Measurements from ENCODE around the gene CDH4. TPM values are rescaled to one million over a fixed set of nuclear protein-coding genes. Genes with fewer than 3 reads are reported as not detected.

CDH4 gene
- total and polyA plus RNA-seq, 9 donors = 0.12 to 4.4 (median 0.36) TPM

- 18 to 50% (median 26%) methylated on average over 8 to 9 of the region's 9 CpGs for WGBS, 3 donors
- intact Hi-C loops (cut with DNase I) = no loop called here
- Histone ChIP-seq H3K36me3 (no peaks in the 10 kb centered on the region), H3K4me3 (no peak overlapping the region), H3K4me1 (ENCODE audit: insufficient read depth) (no peaks in the 10 kb centered on the region), H3K9me3 (no peaks in the 10 kb centered on the region), H3K27ac (no peak overlapping the region), H3K27me3 (no peaks in the 10 kb centered on the region)
- TF ChIP-seq POLR2A (IDR thresholded peaks at IDR 0.05) = no peak
- TF ChIP-seq, protein P1, sequence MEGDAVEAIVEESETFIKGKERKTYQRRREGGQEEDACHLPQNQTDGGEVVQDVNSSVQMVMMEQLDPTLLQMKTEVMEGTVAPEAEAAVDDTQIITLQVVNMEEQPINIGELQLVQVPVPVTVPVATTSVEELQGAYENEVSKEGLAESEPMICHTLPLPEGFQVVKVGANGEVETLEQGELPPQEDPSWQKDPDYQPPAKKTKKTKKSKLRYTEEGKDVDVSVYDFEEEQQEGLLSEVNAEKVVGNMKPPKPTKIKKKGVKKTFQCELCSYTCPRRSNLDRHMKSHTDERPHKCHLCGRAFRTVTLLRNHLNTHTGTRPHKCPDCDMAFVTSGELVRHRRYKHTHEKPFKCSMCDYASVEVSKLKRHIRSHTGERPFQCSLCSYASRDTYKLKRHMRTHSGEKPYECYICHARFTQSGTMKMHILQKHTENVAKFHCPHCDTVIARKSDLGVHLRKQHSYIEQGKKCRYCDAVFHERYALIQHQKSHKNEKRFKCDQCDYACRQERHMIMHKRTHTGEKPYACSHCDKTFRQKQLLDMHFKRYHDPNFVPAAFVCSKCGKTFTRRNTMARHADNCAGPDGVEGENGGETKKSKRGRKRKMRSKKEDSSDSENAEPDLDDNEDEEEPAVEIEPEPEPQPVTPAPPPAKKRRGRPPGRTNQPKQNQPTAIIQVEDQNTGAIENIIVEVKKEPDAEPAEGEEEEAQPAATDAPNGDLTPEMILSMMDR (IDR thresholded peaks at IDR 0.05) = no peak
- no peak for TF ChIP-seq EP300 (IDR thresholded peaks at IDR 0.05)
- DNase-seq = no peak
These were observed 265.4 kb downstream of the CDH4 start for GRCh38 chr20:61517419-61517818.

DNA sequence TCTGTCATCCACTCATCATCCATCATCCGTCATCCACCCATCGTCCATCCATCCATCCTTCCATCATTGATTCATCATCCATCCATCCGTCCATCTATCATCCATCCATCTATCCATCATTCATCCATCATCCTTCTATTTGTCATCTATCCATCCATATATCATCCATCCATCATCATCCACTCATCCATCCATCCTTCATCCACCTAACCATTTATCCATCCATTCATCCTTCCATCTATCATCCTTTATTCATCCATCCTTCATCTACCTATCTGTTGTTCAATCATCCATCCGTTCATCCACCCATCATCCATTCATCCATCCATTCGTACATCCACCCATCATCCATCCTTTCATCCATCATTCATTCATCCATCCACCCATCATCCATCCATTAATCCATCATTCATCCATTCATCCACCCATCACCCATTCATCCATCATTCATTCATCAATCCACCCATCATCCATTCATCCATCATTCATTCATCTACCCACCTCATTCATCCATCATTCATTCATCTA, 266.4 kb downstream of the CDH4 start:
- Histone ChIP-seq H3K27ac (no peak overlapping the region), H3K4me3 (no peak overlapping the region), H3K9me3 (no peaks in the 10 kb centered on the region), H3K27me3 (no peaks in the 10 kb centered on the region), H3K36me3 (no peaks in the 10 kb centered on the region), H3K4me1 (ENCODE audit: insufficient read depth) (no peaks in the 10 kb centered on the region)
- DNase-seq = no peak
- 92 to 94% (median 94%) methylated on average over 5 of the region's 5 CpGs for WGBS, 3 donors
- intact Hi-C loops (cut with DNase I) = no loop called here
- TF ChIP-seq POLR2A (IDR thresholded peaks at IDR 0.05) = no peak

- H3K4me1 ChIP-seq (ENCODE audit: insufficient read depth) = no peaks in the 10 kb centered on the region
- H3K9me3 ChIP-seq = no peaks in the 10 kb centered on the region
- no peak overlapping the region for H3K4me3 ChIP-seq
- no peak for DNase-seq
- H3K27me3 ChIP-seq = no peaks in the 10 kb centered on the region
- no peak for TF ChIP-seq POLR2A (IDR thresholded peaks at IDR 0.05)
- TF ChIP-seq EP300 (IDR thresholded peaks at IDR 0.05) = no peak
- TF ChIP-seq, protein P1 (IDR thresholded peaks at IDR 0.05) = no peak
- no peaks in the 10 kb centered on the region for H3K36me3 ChIP-seq
- intact Hi-C loops (cut with DNase I) = no loop called here
- H3K27ac ChIP-seq = no peak overlapping the region
- WGBS, 3 donors = 82 to 94% (median 87%) methylated on average over 17 of the region's 17 CpGs
These were observed 267.4 kb downstream of the CDH4 start for GRCh38 chr20:61519488-61519887.

- no peaks in the 10 kb centered on the region for H3K36me3 ChIP-seq
- intact Hi-C loops (cut with DNase I) = no loop called here
- DNase-seq = no peak
- H3K27ac ChIP-seq = no peak overlapping the region
- H3K4me3 ChIP-seq = no peak overlapping the region
- 65 to 69% (median 69%) methylated on average over 14 of the region's 14 CpGs for WGBS, 3 donors
- TF ChIP-seq, protein P1 (IDR thresholded peaks at IDR 0.05) = no peak
- TF ChIP-seq EP300 (IDR thresholded peaks at IDR 0.05) (no peak), POLR2A (IDR thresholded peaks at IDR 0.05) (no peak)
- H3K27me3 ChIP-seq = no peaks in the 10 kb centered on the region
- no peaks in the 10 kb centered on the region for H3K9me3 ChIP-seq
- H3K4me1 ChIP-seq (ENCODE audit: insufficient read depth) = no peaks in the 10 kb centered on the region
These were observed 268.2 kb downstream of the CDH4 start for GRCh38 chr20:61520076-61520892.

DNA sequence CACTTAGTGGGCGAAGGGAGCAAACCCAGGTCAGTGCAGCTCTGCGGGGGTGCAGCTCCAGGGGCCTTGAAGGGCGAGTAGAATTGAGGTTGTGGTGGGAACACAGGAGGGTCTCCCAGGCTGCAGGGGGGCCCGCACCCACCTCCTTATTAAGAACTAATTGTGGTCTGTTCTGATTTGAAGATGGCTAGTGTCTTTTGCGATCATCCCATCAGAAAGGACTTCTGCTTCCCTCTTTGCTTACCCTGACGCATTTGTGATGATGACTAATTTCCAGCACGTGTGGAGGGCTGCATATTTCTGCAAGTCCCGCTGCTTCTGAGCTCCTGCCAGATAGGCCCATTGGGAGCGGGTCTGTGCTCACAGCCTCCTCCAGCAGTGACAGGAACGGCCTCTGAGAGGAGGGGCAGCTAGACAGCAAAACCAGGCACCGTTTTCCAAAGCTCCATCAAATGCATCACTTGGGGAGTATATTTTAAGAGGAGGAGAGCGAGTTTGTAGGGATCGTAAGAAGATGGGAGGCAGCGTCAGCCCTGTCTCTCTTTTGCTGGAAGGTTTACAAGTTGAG, 268.9 kb downstream of the CDH4 start:
- H3K36me3 ChIP-seq = no peaks in the 10 kb centered on the region
- intact Hi-C loops (cut with DNase I) = no loop called here
- no peak overlapping the region for H3K27ac ChIP-seq
- no peak overlapping the region for H3K4me3 ChIP-seq
- no peaks in the 10 kb centered on the region for H3K9me3 ChIP-seq
- TF ChIP-seq EP300 (IDR thresholded peaks at IDR 0.05) (no peak), POLR2A (IDR thresholded peaks at IDR 0.05) (no peak)
- TF ChIP-seq, protein P1 (IDR thresholded peaks at IDR 0.05) = no peak
- DNase-seq = no peak
- H3K27me3 ChIP-seq = no peaks in the 10 kb centered on the region
- 42 to 54% (median 43%) methylated on average over 14 of the region's 14 CpGs for WGBS, 3 donors
- no peaks in the 10 kb centered on the region for H3K4me1 ChIP-seq (ENCODE audit: insufficient read depth)

Data from ovary (tissue), 9 donors.